Brain microvascular endothelial cell (primary cell): Measurements from ENCODE around the gene FOXK1.

Experiments used
- DNase-seq: peaks from one replicate; pipeline ENCODE4 v3.0.0-alpha.2; 2020
- H3K27ac ChIP-seq: fragments of 250-450 bp; sonication (Bioruptor Pico); 2 replicates; pipeline ENCODE4 v1.5.1; 2020; ENCODE audit warnings: mild to moderate bottlenecking, moderate library complexity
- H3K27me3 ChIP-seq: fragments of 250-450 bp; sonication (Bioruptor Pico); replicated peaks from 2 replicates; pipeline ENCODE4 v1.5.1; 2020; ENCODE audit warnings: mild to moderate bottlenecking
- H3K36me3 ChIP-seq: fragments of 250-450 bp; sonication (Bioruptor Pico); replicated peaks from 2 replicates; pipeline ENCODE4 v1.5.1; 2020; ENCODE audit warnings: mild to moderate bottlenecking
- H3K4me3 ChIP-seq: 2 replicates; pipeline ENCODE4 v1.5.1; 2011; ENCODE audit warnings: low read depth, mild to moderate bottlenecking, control low read depth, low read length, moderate library complexity
- CTCF ChIP-seq: IDR thresholded peaks from 2 replicates; pipeline ENCODE4 v1.5.1; 2011; ENCODE audit warnings: low read depth, mild to moderate bottlenecking, moderate library complexity, low read length, control low read depth, inconsistent platforms; ENCODE audit errors: missing control alignments
- in situ Hi-C: cut with HindIII; loops from 2 replicates; pipeline ENCODE4 v1.10.0; 2017; ENCODE audit warnings: low sequenced_read_pairs, low pct_ligation_motif_present

Gene FOXK1

GRCh38 chr7:4716946-4717795, 35.1 kb downstream of the FOXK1 start:
- Histone ChIP-seq H3K4me3 (no peak overlapping the region), H3K27ac (no peak overlapping the region), H3K36me3 (no peaks in the 10 kb centered on the region), H3K27me3 (no peaks in the 10 kb centered on the region)
- TF ChIP-seq CTCF = no peak
- in situ Hi-C loops = no loop called here
- DNase-seq = no peak

GRCh38 chr7:4718075-4718474, 36.0 kb downstream of the FOXK1 start:
- no peak overlapping the region for H3K27ac ChIP-seq
- no peak for TF ChIP-seq CTCF
- H3K27me3 ChIP-seq = no peaks in the 10 kb centered on the region
- no peak overlapping the region for H3K4me3 ChIP-seq
- in situ Hi-C loops = no loop called here
- no peak for DNase-seq
- H3K36me3 ChIP-seq = peaks cover 7% of the 10 kb centered on the region

GRCh38 chr7:4720225-4720624, 38.1 kb downstream of the FOXK1 start:
- DNase-seq = no peak
- no peak for TF ChIP-seq CTCF
- peaks cover 7% of the 10 kb centered on the region for H3K36me3 ChIP-seq
- in situ Hi-C loops = no loop called here
- H3K4me3 ChIP-seq = no peak overlapping the region
- no peak overlapping the region for H3K27ac ChIP-seq
- no peaks in the 10 kb centered on the region for H3K27me3 ChIP-seq

- no peak overlapping the region for H3K27ac ChIP-seq
- no peak for DNase-seq
- in situ Hi-C loops = no loop called here
Observed at GRCh38 chr7:4722308-4722707, 40.2 kb downstream of the FOXK1 start.

GRCh38 chr7:4722960-4723630, 41.0 kb downstream of the FOXK1 start:
- Histone ChIP-seq H3K36me3 (peaks cover 12% of the 10 kb centered on the region), H3K4me3 (no peak overlapping the region), H3K27me3 (no peaks in the 10 kb centered on the region), H3K27ac (no peak overlapping the region)
- no peak for DNase-seq
- in situ Hi-C loops = no loop called here
- TF ChIP-seq CTCF = no peak

More at GRCh38 chr7:4722308-4722707, 40.2 kb downstream of the FOXK1 start:
- Histone ChIP-seq H3K4me3 (no peak overlapping the region), H3K36me3 (peaks cover 7% of the 10 kb centered on the region), H3K27me3 (no peaks in the 10 kb centered on the region)
- no peak for TF ChIP-seq CTCF

- no peak for DNase-seq
- peak; percentile 29 for TF ChIP-seq CTCF
- Histone ChIP-seq H3K4me3 (peak overlapping the region; percentile 61), H3K36me3 (peaks cover 12% of the 10 kb centered on the region), H3K27ac (peak overlapping the region; percentile 95), H3K27me3 (no peaks in the 10 kb centered on the region)
- in situ Hi-C loops = no loop called here
Observed at GRCh38 chr7:4724648-4725013, 42.5 kb downstream of the FOXK1 start.
